Spinal cord (tissue), 10 donors: ENCODE data around the gene CADM1. TPM values are rescaled to one million over a fixed set of nuclear protein-coding genes. Genes with fewer than 3 reads are reported as not detected.

Experiments used
- DNase-seq, 6 donors: peaks; one replicate each; pipeline versions ENCODE4 v3.0.0 to v3.0.0-alpha.2; 2013 to 2015; ENCODE audit warnings: low spot score in 6 of 6, low read depth in 4 of 6
- H3K27ac ChIP-seq: one replicate; pipeline ENCODE4 v1.5.1; 2013; ENCODE audit warnings: low read depth, low read length, control low read depth
- H3K27me3 ChIP-seq: one replicate; pipeline ENCODE4 v1.6.1; 2013; ENCODE audit warnings: low read length; ENCODE audit not compliant: control insufficient read depth, insufficient read depth
- H3K36me3 ChIP-seq: one replicate; pipeline ENCODE4 v1.6.1; 2013; ENCODE audit warnings: low read length; ENCODE audit not compliant: control insufficient read depth, insufficient read depth
- H3K4me1 ChIP-seq: one replicate; pipeline ENCODE4 v1.6.1; 2013; ENCODE audit warnings: low read length; ENCODE audit not compliant: control insufficient read depth, insufficient read depth
- H3K4me3 ChIP-seq: one replicate; pipeline ENCODE4 v1.5.1; 2013; ENCODE audit warnings: low read depth, low read length, control low read depth
- H3K9me3 ChIP-seq: one replicate; pipeline ENCODE4 v1.6.1; 2013; ENCODE audit warnings: low read length; ENCODE audit not compliant: control insufficient read depth, insufficient read depth
- WGBS: methylation state at CpG from one replicate; pipeline ENCODE4 v1.1.5; 2013; ENCODE audit warnings: missing lambda C conversion rate; ENCODE audit not compliant: insufficient coverage; 5-methylcytosine and 5-hydroxymethylcytosine counted together
- polyA plus RNA-seq, 2 donors: library from polyadenylated mRNA; unstranded; fragments of 120-200 nt; gene quantifications; one replicate each; pipeline ENCODE4 v1.2.1, GENCODE V29; 2013; ENCODE audit not compliant: insufficient read length in 2 of 2
- total RNA-seq, 2 donors: library from RNA; depleted of rRNA in 1 of 2; stranded (reverse); fragments of 120-200 nt in 1 of 2; fragments of >200 nt in 1 of 2; gene quantifications; one replicate each; pipeline versions ENCODE4 v1.2.3 to v1.2.4, GENCODE V29; 2013 to 2014
- donor health status: healthy.

Gene CADM1
- total and polyA plus RNA-seq, 4 donors = 106 to 180 (median 132) TPM

- Histone ChIP-seq H3K27me3 (no peaks in the 10 kb centered on the region), H3K9me3 (no peaks in the 10 kb centered on the region), H3K36me3 (no peaks in the 10 kb centered on the region), H3K27ac (no peak overlapping the region), H3K4me3 (no peak overlapping the region), H3K4me1 (peaks cover 4% of the 10 kb centered on the region)
- DNase-seq = no peak
- WGBS = no CpG with 5 or more reads among the region's 1 CpG
Measured at GRCh38 chr11:115155978-115156377, 348.2 kb downstream of the CADM1 start.

GRCh38 chr11:115155320-115155719 lies 348.9 kb downstream of the CADM1 start:
- 86% methylated on average over 8 of the region's 8 CpGs for WGBS
- DNase-seq = no peak
- no peaks in the 10 kb centered on the region for H3K27me3 ChIP-seq
- H3K36me3 ChIP-seq = no peaks in the 10 kb centered on the region
- H3K4me3 ChIP-seq = no peak overlapping the region
- H3K27ac ChIP-seq = no peak overlapping the region
- H3K4me1 ChIP-seq = peaks cover 4% of the 10 kb centered on the region
- no peaks in the 10 kb centered on the region for H3K9me3 ChIP-seq

- no peak for DNase-seq
- H3K4me1 ChIP-seq = peaks cover 3% of the 10 kb centered on the region
- H3K36me3 ChIP-seq = no peaks in the 10 kb centered on the region
- WGBS = 89% methylated on average over 6 of the region's 9 CpGs
- no peak overlapping the region for H3K27ac ChIP-seq
- H3K9me3 ChIP-seq = no peaks in the 10 kb centered on the region
- H3K27me3 ChIP-seq = no peaks in the 10 kb centered on the region
- no peak overlapping the region for H3K4me3 ChIP-seq
Measured at GRCh38 chr11:115154355-115154736, 349.9 kb downstream of the CADM1 start.

- H3K9me3 ChIP-seq = no peaks in the 10 kb centered on the region
- H3K27ac ChIP-seq = no peak overlapping the region
Measured at GRCh38 chr11:115153731-115154354, 350.4 kb downstream of the CADM1 start.

GRCh38 chr11:115153135-115153534 lies 351.1 kb downstream of the CADM1 start:
- Histone ChIP-seq H3K36me3 (no peaks in the 10 kb centered on the region), H3K4me3 (no peak overlapping the region), H3K27ac (no peak overlapping the region), H3K27me3 (no peaks in the 10 kb centered on the region), H3K9me3 (no peaks in the 10 kb centered on the region), H3K4me1 (no peaks in the 10 kb centered on the region)
- DNase-seq = no peak
- WGBS = 83% methylated on average over 6 of the region's 8 CpGs

More at GRCh38 chr11:115153731-115154354, 350.4 kb downstream of the CADM1 start:
- no peak for DNase-seq
- no peaks in the 10 kb centered on the region for H3K36me3 ChIP-seq
- H3K27me3 ChIP-seq = no peaks in the 10 kb centered on the region
- H3K4me3 ChIP-seq = no peak overlapping the region
- 97% methylated on average over 21 of the region's 39 CpGs for WGBS
- H3K4me1 ChIP-seq = no peaks in the 10 kb centered on the region

GRCh38 chr11:115151010-115151409 lies 353.2 kb downstream of the CADM1 start:
- H3K36me3 ChIP-seq = no peaks in the 10 kb centered on the region
- 100% methylated on average over 1 of the region's 1 CpG for WGBS
- no peaks in the 10 kb centered on the region for H3K27me3 ChIP-seq
- H3K27ac ChIP-seq = no peak overlapping the region
- H3K4me1 ChIP-seq = no peaks in the 10 kb centered on the region
- no peak for DNase-seq
- H3K9me3 ChIP-seq = no peaks in the 10 kb centered on the region
- H3K4me3 ChIP-seq = no peak overlapping the region

GRCh38 chr11:115148691-115149090 lies 355.5 kb downstream of the CADM1 start:
- DNase-seq = no peak
- no peak overlapping the region for H3K4me3 ChIP-seq
- no peaks in the 10 kb centered on the region for H3K36me3 ChIP-seq
- H3K27me3 ChIP-seq = no peaks in the 10 kb centered on the region
- no peaks in the 10 kb centered on the region for H3K9me3 ChIP-seq
- H3K27ac ChIP-seq = no peak overlapping the region
- H3K4me1 ChIP-seq = peaks cover 14% of the 10 kb centered on the region
- WGBS = 81% methylated on average over 1 of the region's 2 CpGs

GRCh38 chr11:115148101-115148500 lies 356.1 kb downstream of the CADM1 start:
- Histone ChIP-seq H3K36me3 (no peaks in the 10 kb centered on the region), H3K27me3 (no peaks in the 10 kb centered on the region), H3K9me3 (no peaks in the 10 kb centered on the region), H3K4me1 (peaks cover 14% of the 10 kb centered on the region), H3K4me3 (no peak overlapping the region), H3K27ac (no peak overlapping the region)
- 100% methylated on average over 3 of the region's 4 CpGs for WGBS
- DNase-seq = no peak

GRCh38 chr11:115147243-115147807 lies 356.9 kb downstream of the CADM1 start:
- Histone ChIP-seq H3K4me1 (peaks cover 14% of the 10 kb centered on the region), H3K27me3 (no peaks in the 10 kb centered on the region), H3K4me3 (no peak overlapping the region), H3K9me3 (no peaks in the 10 kb centered on the region), H3K36me3 (no peaks in the 10 kb centered on the region), H3K27ac (no peak overlapping the region)
- 99% methylated on average over 7 of the region's 7 CpGs for WGBS
- no peak for DNase-seq

- no peak overlapping the region for H3K4me3 ChIP-seq
- H3K36me3 ChIP-seq = no peaks in the 10 kb centered on the region
- DNase-seq = no peak
- H3K27me3 ChIP-seq = peaks cover under 1% of the 10 kb centered on the region
- no peak overlapping the region for H3K27ac ChIP-seq
- 96% methylated on average over 4 of the region's 6 CpGs for WGBS
- H3K4me1 ChIP-seq = peaks cover 16% of the 10 kb centered on the region
- no peaks in the 10 kb centered on the region for H3K9me3 ChIP-seq
Measured at GRCh38 chr11:115146425-115146824, 357.8 kb downstream of the CADM1 start.
